ENCODE results near the gene MAGI2.

Gene MAGI2

GRCh38 chr7:78567836-78568235 is 885.6 kb downstream of the MAGI2 start:
- no peaks in the 10 kb centered on the region for H3K27me3 Mint-ChIP-seq (ENCODE audit: low read depth)
- no peak overlapping the region for H3K4me3 Mint-ChIP-seq
- no peaks in the 10 kb centered on the region for H3K4me1 Mint-ChIP-seq (ENCODE audit: low read depth)
- DNase-seq (ENCODE audit: low spot score): no peak
- no peaks in the 10 kb centered on the region for H3K9me3 Mint-ChIP-seq
- H3K27ac Mint-ChIP-seq: no peak overlapping the region
- H3K36me3 Mint-ChIP-seq (ENCODE audit: low read depth): no peaks in the 10 kb centered on the region

GRCh38 chr7:78565784-78566183 is 887.7 kb downstream of the MAGI2 start:
- Mint-ChIP-seq H3K4me3 (no peak overlapping the region), H3K36me3 (ENCODE audit: low read depth) (no peaks in the 10 kb centered on the region), H3K27ac (no peak overlapping the region), H3K4me1 (ENCODE audit: low read depth) (no peaks in the 10 kb centered on the region), H3K27me3 (ENCODE audit: low read depth) (no peaks in the 10 kb centered on the region), H3K9me3 (no peaks in the 10 kb centered on the region)
- DNase-seq (ENCODE audit: low spot score): no peak

GRCh38 chr7:78563191-78563590 is 890.3 kb downstream of the MAGI2 start:
- Mint-ChIP-seq H3K36me3 (ENCODE audit: low read depth) (no peaks in the 10 kb centered on the region), H3K27ac (no peak overlapping the region), H3K4me3 (no peak overlapping the region), H3K27me3 (ENCODE audit: low read depth) (no peaks in the 10 kb centered on the region), H3K4me1 (ENCODE audit: low read depth) (no peaks in the 10 kb centered on the region), H3K9me3 (no peaks in the 10 kb centered on the region)
- no peak for DNase-seq (ENCODE audit: low spot score)

- Mint-ChIP-seq H3K27ac (no peak overlapping the region), H3K27me3 (ENCODE audit: low read depth) (no peaks in the 10 kb centered on the region), H3K9me3 (no peaks in the 10 kb centered on the region), H3K4me1 (ENCODE audit: low read depth) (no peaks in the 10 kb centered on the region), H3K4me3 (no peak overlapping the region), H3K36me3 (ENCODE audit: low read depth) (no peaks in the 10 kb centered on the region)
- DNase-seq (ENCODE audit: low spot score): no peak
Observed at GRCh38 chr7:78562191-78562590, 891.3 kb downstream of the MAGI2 start.

- H3K4me1 Mint-ChIP-seq (ENCODE audit: low read depth): no peaks in the 10 kb centered on the region
- H3K36me3 Mint-ChIP-seq (ENCODE audit: low read depth): no peaks in the 10 kb centered on the region
- H3K27me3 Mint-ChIP-seq (ENCODE audit: low read depth): no peaks in the 10 kb centered on the region
- no peaks in the 10 kb centered on the region for H3K9me3 Mint-ChIP-seq
- no peak overlapping the region for H3K27ac Mint-ChIP-seq
- no peak overlapping the region for H3K4me3 Mint-ChIP-seq
- no peak for DNase-seq (ENCODE audit: low spot score)
Observed at GRCh38 chr7:78558566-78558965, 894.9 kb downstream of the MAGI2 start.

- H3K36me3 Mint-ChIP-seq (ENCODE audit: low read depth): no peaks in the 10 kb centered on the region
- H3K9me3 Mint-ChIP-seq: peaks cover 4% of the 10 kb centered on the region
- H3K27ac Mint-ChIP-seq: no peak overlapping the region
- H3K4me1 Mint-ChIP-seq (ENCODE audit: low read depth): no peaks in the 10 kb centered on the region
- no peak for DNase-seq (ENCODE audit: low spot score)
- no peak overlapping the region for H3K4me3 Mint-ChIP-seq
- H3K27me3 Mint-ChIP-seq (ENCODE audit: low read depth): no peaks in the 10 kb centered on the region
Observed at GRCh38 chr7:78543976-78544375, 909.5 kb downstream of the MAGI2 start.

- H3K27ac Mint-ChIP-seq: no peak overlapping the region
- H3K27me3 Mint-ChIP-seq (ENCODE audit: low read depth): no peaks in the 10 kb centered on the region
- H3K9me3 Mint-ChIP-seq: peaks cover 4% of the 10 kb centered on the region
- no peaks in the 10 kb centered on the region for H3K36me3 Mint-ChIP-seq (ENCODE audit: low read depth)
- no peak for DNase-seq (ENCODE audit: low spot score)
- H3K4me3 Mint-ChIP-seq: no peak overlapping the region
- no peaks in the 10 kb centered on the region for H3K4me1 Mint-ChIP-seq (ENCODE audit: low read depth)
Observed at GRCh38 chr7:78542981-78543380, 910.5 kb downstream of the MAGI2 start.

GRCh38 chr7:78542541-78542940 is 910.9 kb downstream of the MAGI2 start:
- H3K4me1 Mint-ChIP-seq (ENCODE audit: low read depth): no peaks in the 10 kb centered on the region
- no peaks in the 10 kb centered on the region for H3K27me3 Mint-ChIP-seq (ENCODE audit: low read depth)
- peaks cover 4% of the 10 kb centered on the region for H3K9me3 Mint-ChIP-seq
- H3K27ac Mint-ChIP-seq: no peak overlapping the region
- H3K36me3 Mint-ChIP-seq (ENCODE audit: low read depth): no peaks in the 10 kb centered on the region
- DNase-seq (ENCODE audit: low spot score): no peak
- H3K4me3 Mint-ChIP-seq: no peak overlapping the region

GRCh38 chr7:78539825-78540224 is 913.6 kb downstream of the MAGI2 start:
- no peaks in the 10 kb centered on the region for H3K4me1 Mint-ChIP-seq (ENCODE audit: low read depth)
- H3K9me3 Mint-ChIP-seq: peaks cover 4% of the 10 kb centered on the region
- H3K4me3 Mint-ChIP-seq: no peak overlapping the region
- no peaks in the 10 kb centered on the region for H3K27me3 Mint-ChIP-seq (ENCODE audit: low read depth)
- H3K27ac Mint-ChIP-seq: no peak overlapping the region
- no peaks in the 10 kb centered on the region for H3K36me3 Mint-ChIP-seq (ENCODE audit: low read depth)
- DNase-seq (ENCODE audit: low spot score): no peak

- Mint-ChIP-seq H3K27me3 (ENCODE audit: low read depth) (no peaks in the 10 kb centered on the region), H3K36me3 (ENCODE audit: low read depth) (no peaks in the 10 kb centered on the region), H3K4me3 (no peak overlapping the region), H3K9me3 (peaks cover 4% of the 10 kb centered on the region), H3K4me1 (ENCODE audit: low read depth) (no peaks in the 10 kb centered on the region), H3K27ac (no peak overlapping the region)
- DNase-seq (ENCODE audit: low spot score): no peak
Observed at GRCh38 chr7:78535655-78536054, 917.8 kb downstream of the MAGI2 start.

- no peak overlapping the region for H3K4me3 Mint-ChIP-seq
- H3K4me1 Mint-ChIP-seq (ENCODE audit: low read depth): no peaks in the 10 kb centered on the region
- no peaks in the 10 kb centered on the region for H3K9me3 Mint-ChIP-seq
- H3K36me3 Mint-ChIP-seq (ENCODE audit: low read depth): no peaks in the 10 kb centered on the region
- DNase-seq (ENCODE audit: low spot score): no peak
- H3K27me3 Mint-ChIP-seq (ENCODE audit: low read depth): no peaks in the 10 kb centered on the region
- no peak overlapping the region for H3K27ac Mint-ChIP-seq
Observed at GRCh38 chr7:78530351-78530750, 923.1 kb downstream of the MAGI2 start.

- Mint-ChIP-seq H3K27ac (no peak overlapping the region), H3K4me1 (ENCODE audit: low read depth) (no peaks in the 10 kb centered on the region), H3K36me3 (ENCODE audit: low read depth) (no peaks in the 10 kb centered on the region), H3K4me3 (no peak overlapping the region), H3K9me3 (no peaks in the 10 kb centered on the region), H3K27me3 (ENCODE audit: low read depth) (no peaks in the 10 kb centered on the region)
- no peak for DNase-seq (ENCODE audit: low spot score)
Observed at GRCh38 chr7:78529392-78529791, 924.1 kb downstream of the MAGI2 start.

GRCh38 chr7:78528964-78529363 is 924.5 kb downstream of the MAGI2 start:
- Mint-ChIP-seq H3K9me3 (no peaks in the 10 kb centered on the region), H3K36me3 (ENCODE audit: low read depth) (no peaks in the 10 kb centered on the region), H3K4me3 (no peak overlapping the region), H3K4me1 (ENCODE audit: low read depth) (no peaks in the 10 kb centered on the region), H3K27ac (no peak overlapping the region), H3K27me3 (ENCODE audit: low read depth) (no peaks in the 10 kb centered on the region)
- no peak for DNase-seq (ENCODE audit: low spot score)

GRCh38 chr7:78523930-78524329 is 929.5 kb downstream of the MAGI2 start:
- Mint-ChIP-seq H3K36me3 (ENCODE audit: low read depth) (no peaks in the 10 kb centered on the region), H3K27me3 (ENCODE audit: low read depth) (no peaks in the 10 kb centered on the region), H3K4me1 (ENCODE audit: low read depth) (no peaks in the 10 kb centered on the region), H3K4me3 (no peak overlapping the region), H3K27ac (no peak overlapping the region), H3K9me3 (no peaks in the 10 kb centered on the region)
- DNase-seq (ENCODE audit: low spot score): no peak

- no peaks in the 10 kb centered on the region for H3K9me3 Mint-ChIP-seq
Observed at GRCh38 chr7:78521961-78522360, 931.5 kb downstream of the MAGI2 start.

More at GRCh38 chr7:78521961-78522360, 931.5 kb downstream of the MAGI2 start:
- no peaks in the 10 kb centered on the region for H3K27me3 Mint-ChIP-seq (ENCODE audit: low read depth)
- H3K4me1 Mint-ChIP-seq (ENCODE audit: low read depth): no peaks in the 10 kb centered on the region
- no peak overlapping the region for H3K27ac Mint-ChIP-seq
- no peak overlapping the region for H3K4me3 Mint-ChIP-seq
- H3K36me3 Mint-ChIP-seq (ENCODE audit: low read depth): no peaks in the 10 kb centered on the region
- DNase-seq (ENCODE audit: low spot score): no peak
